ENCODE measurements around the gene UQCRC2.

DNA sequence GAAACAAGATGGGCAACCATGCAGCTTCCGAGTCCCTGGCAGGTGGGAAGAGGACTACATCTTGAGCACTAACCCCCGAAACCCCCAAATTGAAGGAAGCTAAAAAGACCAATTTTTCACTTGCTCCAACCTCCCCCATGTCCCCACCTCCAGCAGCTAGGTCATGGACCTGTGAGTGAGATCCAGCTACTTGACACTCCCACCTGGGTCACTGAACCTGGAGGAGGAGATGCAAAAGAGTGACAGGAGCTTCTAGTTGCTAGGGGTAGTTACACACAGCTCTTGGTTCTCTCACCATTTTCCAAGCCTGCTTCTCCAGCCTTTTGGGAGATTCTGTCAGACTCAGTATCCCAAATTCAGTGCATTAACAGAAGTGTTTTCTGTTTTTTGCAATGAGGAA, 36.6 kb downstream of the UQCRC2 start:
- TF ChIP-seq POLR2A (IDR thresholded peaks at IDR 0.05; ENCODE audit: low read depth, low read length): no peak
- no peak for TF ChIP-seq POLR2AphosphoS5 (IDR thresholded peaks at IDR 0.05; ENCODE audit: low read depth, low read length)
- no peak for TF ChIP-seq PAX5 (IDR thresholded peaks at IDR 0.05; ENCODE audit: insufficient read depth, low read length, severe bottlenecking)
- no peak for TF ChIP-seq TAF1 (IDR thresholded peaks at IDR 0.05; ENCODE audit: low read depth, low read length)
- no peak for TF ChIP-seq SPI1 (IDR thresholded peaks at IDR 0.05; ENCODE audit: low read depth, low read length)
